ENCODE measurements around the gene AKAP8. TPM values are rescaled to one million over a fixed set of nuclear protein-coding genes. Genes with fewer than 3 reads are reported as not detected.

The AKAP8 gene
- polyA plus RNA-seq, 1 donor from 2014 or later: 22.7 TPM

- H3K4me3 ChIP-seq (ENCODE audit: low read length): no peak overlapping the region
- no peaks in the 10 kb centered on the region for H3K9me2 ChIP-seq (ENCODE audit: insufficient read depth, low read length)
- no peaks in the 10 kb centered on the region for H3K9me3 ChIP-seq (ENCODE audit: low read length)
- no peaks in the 10 kb centered on the region for H3K27me3 ChIP-seq (ENCODE audit: insufficient read depth, low read depth, low read length)
- H3K36me3 ChIP-seq (ENCODE audit: insufficient read depth, low read length): no peaks in the 10 kb centered on the region
- no peak overlapping the region for H3K4me2 ChIP-seq (ENCODE audit: low read length)
- no peak overlapping the region for H2AFZ ChIP-seq (ENCODE audit: low read depth, low read length)
- no peak overlapping the region for H3K9ac ChIP-seq (ENCODE audit: low read length)
- peaks cover 56% of the 10 kb centered on the region for H4K20me1 ChIP-seq (ENCODE audit: insufficient read depth)
- H3K79me2 ChIP-seq (replicated peaks; ENCODE audit: insufficient read depth, low read length): peaks cover 85% of the 10 kb centered on the region
- H3F3A ChIP-seq (ENCODE audit: insufficient read depth, low read length, poor library complexity, severe bottlenecking): no peaks in the 10 kb centered on the region
- TF ChIP-seq, protein P1, sequence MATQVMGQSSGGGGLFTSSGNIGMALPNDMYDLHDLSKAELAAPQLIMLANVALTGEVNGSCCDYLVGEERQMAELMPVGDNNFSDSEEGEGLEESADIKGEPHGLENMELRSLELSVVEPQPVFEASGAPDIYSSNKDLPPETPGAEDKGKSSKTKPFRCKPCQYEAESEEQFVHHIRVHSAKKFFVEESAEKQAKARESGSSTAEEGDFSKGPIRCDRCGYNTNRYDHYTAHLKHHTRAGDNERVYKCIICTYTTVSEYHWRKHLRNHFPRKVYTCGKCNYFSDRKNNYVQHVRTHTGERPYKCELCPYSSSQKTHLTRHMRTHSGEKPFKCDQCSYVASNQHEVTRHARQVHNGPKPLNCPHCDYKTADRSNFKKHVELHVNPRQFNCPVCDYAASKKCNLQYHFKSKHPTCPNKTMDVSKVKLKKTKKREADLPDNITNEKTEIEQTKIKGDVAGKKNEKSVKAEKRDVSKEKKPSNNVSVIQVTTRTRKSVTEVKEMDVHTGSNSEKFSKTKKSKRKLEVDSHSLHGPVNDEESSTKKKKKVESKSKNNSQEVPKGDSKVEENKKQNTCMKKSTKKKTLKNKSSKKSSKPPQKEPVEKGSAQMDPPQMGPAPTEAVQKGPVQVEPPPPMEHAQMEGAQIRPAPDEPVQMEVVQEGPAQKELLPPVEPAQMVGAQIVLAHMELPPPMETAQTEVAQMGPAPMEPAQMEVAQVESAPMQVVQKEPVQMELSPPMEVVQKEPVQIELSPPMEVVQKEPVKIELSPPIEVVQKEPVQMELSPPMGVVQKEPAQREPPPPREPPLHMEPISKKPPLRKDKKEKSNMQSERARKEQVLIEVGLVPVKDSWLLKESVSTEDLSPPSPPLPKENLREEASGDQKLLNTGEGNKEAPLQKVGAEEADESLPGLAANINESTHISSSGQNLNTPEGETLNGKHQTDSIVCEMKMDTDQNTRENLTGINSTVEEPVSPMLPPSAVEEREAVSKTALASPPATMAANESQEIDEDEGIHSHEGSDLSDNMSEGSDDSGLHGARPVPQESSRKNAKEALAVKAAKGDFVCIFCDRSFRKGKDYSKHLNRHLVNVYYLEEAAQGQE (IDR thresholded peaks at IDR 0.05; ENCODE audit: borderline replicate concordance): no peak
- no peak for TF ChIP-seq TAF1 (IDR thresholded peaks at IDR 0.05; ENCODE audit: low read depth)
- TF ChIP-seq RAD21 (conservative IDR thresholded peaks at IDR 0.05): no peak
- no peak for TF ChIP-seq EP300 (conservative IDR thresholded peaks at IDR 0.05; ENCODE audit: poor library complexity, severe bottlenecking)
- no peak for TF ChIP-seq EZH2 (IDR thresholded peaks at IDR 0.05; ENCODE audit: borderline replicate concordance, insufficient read depth, low read length, poor library complexity, severe bottlenecking)
- TF ChIP-seq, protein P2, sequence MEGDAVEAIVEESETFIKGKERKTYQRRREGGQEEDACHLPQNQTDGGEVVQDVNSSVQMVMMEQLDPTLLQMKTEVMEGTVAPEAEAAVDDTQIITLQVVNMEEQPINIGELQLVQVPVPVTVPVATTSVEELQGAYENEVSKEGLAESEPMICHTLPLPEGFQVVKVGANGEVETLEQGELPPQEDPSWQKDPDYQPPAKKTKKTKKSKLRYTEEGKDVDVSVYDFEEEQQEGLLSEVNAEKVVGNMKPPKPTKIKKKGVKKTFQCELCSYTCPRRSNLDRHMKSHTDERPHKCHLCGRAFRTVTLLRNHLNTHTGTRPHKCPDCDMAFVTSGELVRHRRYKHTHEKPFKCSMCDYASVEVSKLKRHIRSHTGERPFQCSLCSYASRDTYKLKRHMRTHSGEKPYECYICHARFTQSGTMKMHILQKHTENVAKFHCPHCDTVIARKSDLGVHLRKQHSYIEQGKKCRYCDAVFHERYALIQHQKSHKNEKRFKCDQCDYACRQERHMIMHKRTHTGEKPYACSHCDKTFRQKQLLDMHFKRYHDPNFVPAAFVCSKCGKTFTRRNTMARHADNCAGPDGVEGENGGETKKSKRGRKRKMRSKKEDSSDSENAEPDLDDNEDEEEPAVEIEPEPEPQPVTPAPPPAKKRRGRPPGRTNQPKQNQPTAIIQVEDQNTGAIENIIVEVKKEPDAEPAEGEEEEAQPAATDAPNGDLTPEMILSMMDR (IDR thresholded peaks at IDR 0.05; ENCODE audit: poor library complexity, severe bottlenecking): no peak
- no peak for TF ChIP-seq SMC3 (conservative IDR thresholded peaks at IDR 0.05; ENCODE audit: poor library complexity)
- TF ChIP-seq MXI1 (conservative IDR thresholded peaks at IDR 0.05; ENCODE audit: poor library complexity, severe bottlenecking): no peak
- H3K27ac ChIP-seq (ENCODE audit: low read length): no peak overlapping the region
These were observed 62.1 kb downstream of the AKAP8 start for GRCh38 chr19:15317392-15318071.

- Histone ChIP-seq H3K27ac (ENCODE audit: low read length) (no peak overlapping the region), H3K4me2 (ENCODE audit: low read length) (no peak overlapping the region), H3K4me3 (ENCODE audit: low read length) (no peak overlapping the region)
These were observed 63.1 kb downstream of the AKAP8 start for GRCh38 chr19:15316498-15316897.

More at GRCh38 chr19:15316498-15316897, 63.1 kb downstream of the AKAP8 start:
- H3K79me2 ChIP-seq (replicated peaks; ENCODE audit: insufficient read depth, low read length): peaks cover 85% of the 10 kb centered on the region
- H3K9me3 ChIP-seq (ENCODE audit: low read length): no peaks in the 10 kb centered on the region
- H2AFZ ChIP-seq (ENCODE audit: low read depth, low read length): no peak overlapping the region
- H3F3A ChIP-seq (ENCODE audit: insufficient read depth, low read length, poor library complexity, severe bottlenecking): no peaks in the 10 kb centered on the region
- TF ChIP-seq EP300 (conservative IDR thresholded peaks at IDR 0.05; ENCODE audit: poor library complexity, severe bottlenecking) (no peak), SMC3 (conservative IDR thresholded peaks at IDR 0.05; ENCODE audit: poor library complexity) (no peak), TAF1 (IDR thresholded peaks at IDR 0.05; ENCODE audit: low read depth) (no peak), EZH2 (IDR thresholded peaks at IDR 0.05; ENCODE audit: borderline replicate concordance, insufficient read depth, low read length, poor library complexity, severe bottlenecking) (no peak), POLR2AphosphoS5 (IDR thresholded peaks at IDR 0.05) (no peak), MXI1 (conservative IDR thresholded peaks at IDR 0.05; ENCODE audit: poor library complexity, severe bottlenecking) (no peak), RAD21 (conservative IDR thresholded peaks at IDR 0.05) (no peak)
- TF ChIP-seq, protein P1 (IDR thresholded peaks at IDR 0.05; ENCODE audit: borderline replicate concordance): no peak
- TF ChIP-seq, protein P2 (IDR thresholded peaks at IDR 0.05; ENCODE audit: poor library complexity, severe bottlenecking): no peak
- no peaks in the 10 kb centered on the region for H3K27me3 ChIP-seq (ENCODE audit: insufficient read depth, low read depth, low read length)
- no peaks in the 10 kb centered on the region for H3K9me2 ChIP-seq (ENCODE audit: insufficient read depth, low read length)
- H4K20me1 ChIP-seq (ENCODE audit: insufficient read depth): peaks cover 53% of the 10 kb centered on the region
- H3K36me3 ChIP-seq (ENCODE audit: insufficient read depth, low read length): no peaks in the 10 kb centered on the region
- H3K9ac ChIP-seq (ENCODE audit: low read length): no peak overlapping the region

Measured in neural cell (in vitro differentiated cells).